GM13976 (cell line): ENCODE results near the gene RTP1.

Source experiments
- DNase-seq: peaks from one replicate; pipeline ENCODE4 v3.0.0; 2012; ENCODE audit warnings: low spot score
- in situ Hi-C: fragments of 300-500 bp; cut with MboI; formaldehyde crosslinking; loops from one replicate; pipeline ENCODE4 v1.12.0; 2022; ENCODE audit warnings: low sequenced_read_pairs, mixed read lengths, inconsistent platforms; ENCODE audit not compliant: unreplicated experiment
- TF ChIP-seq, protein P1 (sequence below): IDR thresholded peaks from 2 replicates; pipeline ENCODE4 v1.5.1; 2012; ENCODE audit warnings: borderline replicate concordance, mild to moderate bottlenecking; ENCODE audit not compliant: insufficient read depth; ENCODE audit errors: extremely low read depth, missing control alignments, control extremely low read depth

Gene RTP1

DNA sequence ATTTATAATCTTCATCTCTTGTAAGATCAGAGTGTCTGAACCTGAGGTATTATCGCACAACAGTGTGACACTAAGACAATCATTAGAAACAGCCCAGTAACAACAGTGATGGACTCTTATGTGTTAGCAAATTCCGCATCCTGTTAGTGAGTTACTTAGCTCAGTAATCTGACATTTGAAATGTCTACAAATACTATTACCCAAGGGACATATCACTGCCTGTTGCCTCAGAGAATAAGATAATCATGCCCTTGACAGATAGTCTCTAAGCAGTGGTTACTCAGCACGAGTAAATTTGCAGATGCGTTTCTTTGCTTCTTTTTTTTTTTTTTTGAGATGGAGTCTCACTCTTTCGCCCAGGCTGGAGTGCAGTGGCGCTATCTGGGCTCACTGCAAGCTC, 13.4 kb upstream of the RTP1 start:
- no peak for DNase-seq
- TF ChIP-seq, protein P1, sequence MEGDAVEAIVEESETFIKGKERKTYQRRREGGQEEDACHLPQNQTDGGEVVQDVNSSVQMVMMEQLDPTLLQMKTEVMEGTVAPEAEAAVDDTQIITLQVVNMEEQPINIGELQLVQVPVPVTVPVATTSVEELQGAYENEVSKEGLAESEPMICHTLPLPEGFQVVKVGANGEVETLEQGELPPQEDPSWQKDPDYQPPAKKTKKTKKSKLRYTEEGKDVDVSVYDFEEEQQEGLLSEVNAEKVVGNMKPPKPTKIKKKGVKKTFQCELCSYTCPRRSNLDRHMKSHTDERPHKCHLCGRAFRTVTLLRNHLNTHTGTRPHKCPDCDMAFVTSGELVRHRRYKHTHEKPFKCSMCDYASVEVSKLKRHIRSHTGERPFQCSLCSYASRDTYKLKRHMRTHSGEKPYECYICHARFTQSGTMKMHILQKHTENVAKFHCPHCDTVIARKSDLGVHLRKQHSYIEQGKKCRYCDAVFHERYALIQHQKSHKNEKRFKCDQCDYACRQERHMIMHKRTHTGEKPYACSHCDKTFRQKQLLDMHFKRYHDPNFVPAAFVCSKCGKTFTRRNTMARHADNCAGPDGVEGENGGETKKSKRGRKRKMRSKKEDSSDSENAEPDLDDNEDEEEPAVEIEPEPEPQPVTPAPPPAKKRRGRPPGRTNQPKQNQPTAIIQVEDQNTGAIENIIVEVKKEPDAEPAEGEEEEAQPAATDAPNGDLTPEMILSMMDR, result no peak
- in situ Hi-C loops, result no loop called here

DNA sequence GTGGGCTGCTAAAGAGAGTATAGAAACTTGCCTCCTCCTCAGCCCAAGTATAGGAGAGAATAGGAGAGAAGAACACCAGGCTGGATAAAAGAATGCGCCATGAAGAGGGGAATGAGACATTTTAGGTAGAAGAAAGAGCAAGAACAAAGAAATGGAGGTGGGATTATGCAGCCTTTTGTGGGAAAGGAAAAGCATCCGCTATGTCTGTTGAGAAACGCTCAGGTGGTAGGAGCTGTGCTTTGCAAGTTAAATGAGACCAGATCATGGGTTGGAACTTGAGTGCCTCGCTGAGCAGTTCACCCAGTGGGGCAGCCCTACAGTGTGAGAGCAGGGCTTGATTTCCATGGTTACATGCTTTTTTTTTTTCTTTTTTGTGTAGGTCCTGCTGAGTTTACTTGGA, 11.5 kb upstream of the RTP1 start:
- in situ Hi-C loops, result no loop called here
- DNase-seq, result no peak
- TF ChIP-seq, protein P1, result no peak

DNA sequence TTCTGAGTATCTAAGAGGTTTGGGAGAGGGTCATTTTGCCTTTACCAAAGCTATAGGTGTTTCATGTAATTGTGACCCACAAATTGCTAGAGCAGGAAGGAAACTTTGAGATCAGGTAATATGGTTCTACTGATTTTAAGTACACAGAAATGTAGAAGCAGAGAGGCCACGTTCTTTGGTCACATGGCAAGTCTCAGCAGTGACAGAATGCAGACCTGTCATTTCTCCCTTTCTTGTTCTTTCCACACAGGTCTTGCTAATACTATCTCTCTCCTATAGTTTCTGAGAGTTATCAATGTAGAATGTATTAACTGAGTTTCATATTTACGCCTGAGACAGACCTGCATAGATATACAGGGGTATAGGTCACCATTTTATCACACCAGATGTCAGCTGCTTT, 10.9 kb upstream of the RTP1 start:
- TF ChIP-seq, protein P1, result no peak
- no peak for DNase-seq
- in situ Hi-C loops, result no loop called here

DNA sequence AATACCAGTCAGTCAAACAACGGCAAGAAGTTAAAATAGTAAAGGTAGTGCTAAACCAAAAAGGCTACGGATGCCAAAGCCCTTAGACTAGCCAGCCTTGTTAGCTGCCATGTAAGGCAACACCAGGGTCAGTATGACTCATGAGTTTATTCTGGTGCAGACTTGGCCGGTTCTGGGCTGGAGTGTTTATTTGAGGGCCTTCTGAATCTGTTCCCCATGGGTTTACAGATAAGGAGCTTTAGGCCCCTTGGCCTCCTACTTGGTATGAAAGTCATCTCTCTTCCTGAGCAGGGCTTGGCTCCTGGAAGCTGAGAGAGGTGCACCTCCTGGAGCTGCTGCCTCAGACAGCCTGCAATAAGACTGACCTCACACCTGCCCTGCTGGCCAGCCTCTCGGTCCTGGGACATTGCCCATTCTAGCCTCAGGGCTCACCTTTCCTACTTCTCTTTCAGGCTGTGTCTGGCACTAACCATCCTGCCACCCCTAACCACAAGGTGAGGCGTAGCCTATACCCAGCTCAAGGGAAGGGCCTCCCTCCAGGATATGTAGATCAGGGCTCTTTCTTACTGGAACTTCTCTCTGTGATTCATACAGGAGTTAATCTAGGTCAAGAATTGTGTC, 10.4 kb upstream of the RTP1 start:
- in situ Hi-C loops, result no loop called here
- TF ChIP-seq, protein P1, result no peak
- no peak for DNase-seq

DNA sequence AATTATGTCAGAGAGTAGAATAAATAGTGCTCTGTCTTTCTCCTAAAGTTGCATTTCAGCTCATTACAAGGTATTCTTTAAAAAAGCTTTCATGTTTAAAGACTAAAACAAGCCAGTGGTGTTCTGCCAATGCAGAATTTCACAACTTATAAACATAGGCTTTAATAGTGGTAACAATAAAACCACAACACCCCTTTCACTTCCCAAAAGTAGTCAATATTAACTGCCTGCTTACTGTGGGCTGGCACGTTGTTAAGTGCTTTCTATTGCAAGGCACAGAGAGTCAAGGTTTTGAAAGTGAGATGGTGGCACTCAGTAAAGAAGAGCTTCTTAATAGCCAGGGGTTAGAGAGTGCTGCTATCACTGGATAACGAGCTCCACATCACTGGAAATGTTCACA, 8.4 kb upstream of the RTP1 start:
- TF ChIP-seq, protein P1, result no peak
- no peak for DNase-seq
- in situ Hi-C loops, result no loop called here

DNA sequence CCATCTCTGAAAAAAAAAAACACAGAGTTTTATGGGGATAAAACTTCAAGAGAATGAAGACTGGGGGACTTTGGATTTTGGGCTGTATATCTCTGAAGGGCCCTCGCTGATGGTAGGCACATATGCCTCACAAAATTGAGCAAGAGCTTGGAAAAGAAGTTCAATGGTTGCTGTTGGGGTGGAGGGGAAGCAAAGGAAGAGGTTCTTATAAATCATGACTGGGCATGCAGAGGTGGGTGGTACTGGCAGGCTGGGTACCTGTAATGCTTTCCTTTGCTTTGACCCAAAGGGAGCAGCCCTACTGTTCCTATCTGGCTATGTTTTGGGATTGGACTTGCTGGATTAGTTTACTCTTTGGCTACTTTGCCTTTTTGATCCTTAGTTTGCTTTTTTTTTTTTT, 6.0 kb upstream of the RTP1 start:
- TF ChIP-seq, protein P1, result no peak
- in situ Hi-C loops, result no loop called here
- DNase-seq, result no peak
